SK-N-MC (cell line): ENCODE measurements around the gene PLA1A.
"Not testable (repeated sequence)": the region's sequence is repeated elsewhere in the genome, so short reads cannot be mapped to it uniquely, and the experiment has no call there.

Source experiments
- DNase-seq: peaks from one replicate; pipeline ENCODE4 v3.0.0-alpha.2; 2011; ENCODE audit warnings: low read depth, low spot score
- H3K27ac ChIP-seq: fragments of 200-600 bp; sonication (generic); 2 replicates; pipeline ENCODE4 v1.5.1; 2016; ENCODE audit warnings: mixed run types
- H3K36me3 ChIP-seq: fragments of 200-600 bp; sonication (generic); 2 replicates; pipeline ENCODE4 v1.6.1; 2017; ENCODE audit warnings: antibody characterized with exemption, low read length, mixed read lengths; ENCODE audit not compliant: insufficient read depth
- H3K4me3 ChIP-seq: fragments of 200-600 bp; sonication (generic); 2 replicates; pipeline ENCODE4 v1.5.1; 2016
- H3K9ac ChIP-seq: fragments of 200-600 bp; sonication (generic); 2 replicates; pipeline ENCODE4 v1.8.0; 2017; ENCODE audit warnings: mixed run types, mixed read lengths; ENCODE audit not compliant: insufficient read length
- H3K9me3 ChIP-seq: fragments of 200-600 bp; sonication (generic); 2 replicates; pipeline ENCODE4 v1.6.1; 2017; ENCODE audit warnings: low read depth, mild to moderate bottlenecking, antibody characterized with exemption, low read length, moderate library complexity, mixed read lengths
- EZH2 ChIP-seq: fragments of 200-600 bp; sonication (generic); IDR thresholded peaks from one replicate; pipeline ENCODE4 v1.6.1; 2017; ENCODE audit warnings: antibody characterized with exemption
- FOXP2 ChIP-seq: optimal IDR thresholded peaks from 2 replicates; pipeline ENCODE3; 2011; ENCODE audit warnings: mild to moderate bottlenecking, moderate library complexity; ENCODE audit not compliant: insufficient read depth; ENCODE audit errors: extremely low read length, control extremely low read depth
- POLR2AphosphoS5 ChIP-seq: IDR thresholded peaks from 2 replicates; pipeline ENCODE4 v1.6.1; 2012; ENCODE audit warnings: mild to moderate bottlenecking, low read depth, low read length, borderline replicate concordance

The PLA1A gene

GRCh38 chr3:119586733-119587172 lies 10.9 kb upstream of the PLA1A start:
- no peaks in the 10 kb centered on the region for H3K9me3 ChIP-seq
- no peak for DNase-seq
- TF ChIP-seq EZH2 (no peak), POLR2AphosphoS5 (no peak), FOXP2 (no peak)

GRCh38 chr3:119588112-119588511 lies 9.6 kb upstream of the PLA1A start:
- peak; percentile 35 for DNase-seq
- Histone ChIP-seq H3K27ac (no peak overlapping the region), H3K9me3 (no peaks in the 10 kb centered on the region), H3K4me3 (peak overlapping the region; percentile 39; the same call in 1 of the 2 replicates), H3K9ac (no peak overlapping the region), H3K36me3 (no peaks in the 10 kb centered on the region)
- TF ChIP-seq FOXP2 (no peak), POLR2AphosphoS5 (no peak), EZH2 (no peak)

More at GRCh38 chr3:119586733-119587172, 10.9 kb upstream of the PLA1A start:
- Histone ChIP-seq H3K36me3 (no peaks in the 10 kb centered on the region), H3K4me3 (no peak overlapping the region), H3K9ac (no peak overlapping the region), H3K27ac (no peak overlapping the region)

- TF ChIP-seq FOXP2, result no peak
- no peak for TF ChIP-seq POLR2AphosphoS5
- H3K9me3 ChIP-seq, result no peaks in the 10 kb centered on the region
- H3K27ac ChIP-seq, result no peak overlapping the region
- H3K36me3 ChIP-seq, result no peaks in the 10 kb centered on the region
- no peak for DNase-seq
- no peak overlapping the region for H3K9ac ChIP-seq
- H3K4me3 ChIP-seq, result no peak overlapping the region
Observed at GRCh38 chr3:119589102-119589773, 8.4 kb upstream of the PLA1A start.

- H3K9ac ChIP-seq, result no peak overlapping the region
- TF ChIP-seq EZH2, result no peak
- TF ChIP-seq POLR2AphosphoS5, result no peak
Observed at GRCh38 chr3:119590706-119591105, 7.0 kb upstream of the PLA1A start.

GRCh38 chr3:119592861-119593260 lies 4.8 kb upstream of the PLA1A start:
- no peak overlapping the region for H3K4me3 ChIP-seq
- H3K27ac ChIP-seq, result no peak overlapping the region
- H3K9ac ChIP-seq, result no peak overlapping the region
- DNase-seq, result no peak
- H3K36me3 ChIP-seq, result no peaks in the 10 kb centered on the region
- H3K9me3 ChIP-seq, result no peaks in the 10 kb centered on the region
- TF ChIP-seq FOXP2 (no peak), POLR2AphosphoS5 (no peak)

More at GRCh38 chr3:119590706-119591105, 7.0 kb upstream of the PLA1A start:
- no peak for DNase-seq
- Histone ChIP-seq H3K27ac (no peak overlapping the region), H3K36me3 (no peaks in the 10 kb centered on the region), H3K4me3 (no peak overlapping the region), H3K9me3 (no peaks in the 10 kb centered on the region)

GRCh38 chr3:119594066-119594465 lies 3.6 kb upstream of the PLA1A start:
- no peak for DNase-seq
- TF ChIP-seq POLR2AphosphoS5, result no peak
- no peak for TF ChIP-seq EZH2
- no peak for TF ChIP-seq FOXP2
- H3K9ac ChIP-seq, result no peak overlapping the region
- H3K4me3 ChIP-seq, result no peak overlapping the region
- H3K27ac ChIP-seq, result no peak overlapping the region
- H3K9me3 ChIP-seq, result no peaks in the 10 kb centered on the region
- no peaks in the 10 kb centered on the region for H3K36me3 ChIP-seq

DNA sequence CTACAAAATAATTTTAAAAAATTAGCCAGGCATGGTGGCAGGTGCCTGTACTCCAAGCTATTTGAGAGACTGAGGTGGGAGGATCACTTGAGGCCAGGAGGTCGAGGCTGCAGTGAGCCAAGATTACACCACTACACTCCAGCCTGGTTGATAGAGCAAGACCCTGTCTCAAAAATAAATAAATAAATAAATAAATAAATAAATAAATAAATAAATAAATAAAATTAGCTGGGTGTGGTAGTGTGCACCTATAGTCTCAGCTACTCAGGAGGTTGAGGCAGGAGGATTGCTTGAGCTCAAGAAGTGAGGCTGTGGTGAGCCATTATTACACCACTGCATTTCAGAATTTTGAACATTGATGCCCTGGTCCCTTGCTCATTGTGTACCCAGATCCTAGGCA lies 2.8 kb upstream of the PLA1A start:
- not testable (repeated sequence) for H3K27ac ChIP-seq, H3K4me3 ChIP-seq, H3K9ac ChIP-seq, H3K9me3 ChIP-seq, DNase-seq, H3K36me3 ChIP-seq

GRCh38 chr3:119595639-119596334 lies 1.9 kb upstream of the PLA1A start:
- Histone ChIP-seq H3K9ac (no peak overlapping the region), H3K4me3 (no peak overlapping the region), H3K27ac (no peak overlapping the region), H3K36me3 (no peaks in the 10 kb centered on the region), H3K9me3 (no peaks in the 10 kb centered on the region)
- DNase-seq, result no peak
- TF ChIP-seq FOXP2 (no peak), POLR2AphosphoS5 (no peak), EZH2 (no peak)

GRCh38 chr3:119596398-119596797 lies 1.3 kb upstream of the PLA1A start:
- H3K4me3 ChIP-seq, result no peak overlapping the region
- H3K36me3 ChIP-seq, result no peaks in the 10 kb centered on the region
- no peak for TF ChIP-seq EZH2
- TF ChIP-seq FOXP2, result no peak
- no peak for TF ChIP-seq POLR2AphosphoS5
- no peaks in the 10 kb centered on the region for H3K9me3 ChIP-seq
- DNase-seq, result no peak
- no peak overlapping the region for H3K27ac ChIP-seq
- H3K9ac ChIP-seq, result no peak overlapping the region
